ENCODE results near the gene RGS7. TPM values are rescaled to one million over a fixed set of nuclear protein-coding genes. Genes with fewer than 3 reads are reported as not detected.

RGS7 gene
- total and polyA plus RNA-seq, 2 of the 4 experiments (the other 2 are of a cell fraction) = 0.58 to 0.72 TPM

DNA sequence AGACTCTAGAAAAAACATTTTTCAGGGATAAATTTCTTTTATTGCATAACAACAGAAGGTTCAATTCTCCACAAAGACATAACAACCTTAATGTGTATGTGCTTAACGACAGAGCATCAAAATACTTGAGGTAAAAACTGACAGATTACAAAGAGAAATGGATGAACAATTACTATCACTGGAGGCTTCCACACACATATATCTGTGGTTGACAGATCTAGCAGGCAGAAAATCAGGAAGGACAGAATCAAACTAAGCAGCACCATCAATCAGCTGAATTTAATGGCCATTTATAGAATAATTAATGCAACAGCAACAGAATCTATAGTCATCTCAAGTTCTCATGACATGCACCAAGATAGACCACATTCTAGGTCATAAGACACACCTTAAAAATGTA, 439.0 kb downstream of the RGS7 start:
- Histone ChIP-seq H3K9me1 (ENCODE audit: insufficient read depth, low read length) (no peaks in the 10 kb centered on the region), H4K5ac (ENCODE audit: low read depth, low read length) (no peak overlapping the region), H3K4me3 (ENCODE audit: insufficient read depth, low read depth, low read length) (no peak overlapping the region), H2AFZ (replicated peaks; ENCODE audit: low read length, poor library complexity) (no peak overlapping the region), H3K18ac (ENCODE audit: low read depth, low read length) (no peak overlapping the region), H3K56ac (ENCODE audit: extremely low read depth, insufficient read depth, low read length) (no peak overlapping the region), H3K9me3 (ENCODE audit: control insufficient read depth, insufficient read depth, low read length) (no peaks in the 10 kb centered on the region), H3K27ac (ENCODE audit: insufficient read depth, low read length) (no peak overlapping the region), H4K20me1 (ENCODE audit: insufficient read depth, low read length) (no peaks in the 10 kb centered on the region), H3K4me2 (ENCODE audit: low read depth, low read length) (no peak overlapping the region), H3K23ac (ENCODE audit: low read depth, low read length) (no peak overlapping the region), H4K8ac (ENCODE audit: low read depth in 2 of 2, low read length in 2 of 2) (no peak overlapping the region), H3K9ac (ENCODE audit: low read depth, low read length) (no peak overlapping the region), H2BK20ac (ENCODE audit: low read depth, low read length) (no peak overlapping the region), H2AK9ac (replicated peaks; ENCODE audit: low read depth, low read length, poor library complexity) (no peak overlapping the region), H3K36me3 (ENCODE audit: control insufficient read depth, insufficient read depth, low read length) (no peaks in the 10 kb centered on the region), H2AK5ac (ENCODE audit: low read depth, low read length) (no peak overlapping the region), H3K4ac (ENCODE audit: low read depth, low read length) (no peak overlapping the region), H2BK120ac (ENCODE audit: low read depth, low read length) (no peak overlapping the region), H2BK5ac (ENCODE audit: low read depth, low read length, poor library complexity, severe bottlenecking) (no peak overlapping the region), H4K91ac (ENCODE audit: insufficient read depth, low read depth, low read length) (no peak overlapping the region), H2BK15ac (ENCODE audit: low read depth, low read length) (no peak overlapping the region), H3K4me1 (ENCODE audit: control insufficient read depth, insufficient read depth, low read length) (no peaks in the 10 kb centered on the region), H3K79me1 (ENCODE audit: low read depth in 1 of 2, low read length in 2 of 2) (no peaks in the 10 kb centered on the region), H3K27me3 (ENCODE audit: control insufficient read depth, insufficient read depth, low read length) (no peaks in the 10 kb centered on the region), H3K14ac (replicated peaks; ENCODE audit: low read depth, low read length) (no peak overlapping the region)
- ChIA-PET POLR2A (ENCODE audit: unreplicated experiment) (no interaction called here), CTCF (no interaction called here)
- no CpG with 5 or more reads among the region's 1 CpG for WGBS, 2 experiments (ENCODE audit: extremely low coverage in 2 of 2, insufficient read length in 1 of 2)
- no peak for ATAC-seq (ENCODE audit: low read depth)
- TF ChIP-seq, protein P1, sequence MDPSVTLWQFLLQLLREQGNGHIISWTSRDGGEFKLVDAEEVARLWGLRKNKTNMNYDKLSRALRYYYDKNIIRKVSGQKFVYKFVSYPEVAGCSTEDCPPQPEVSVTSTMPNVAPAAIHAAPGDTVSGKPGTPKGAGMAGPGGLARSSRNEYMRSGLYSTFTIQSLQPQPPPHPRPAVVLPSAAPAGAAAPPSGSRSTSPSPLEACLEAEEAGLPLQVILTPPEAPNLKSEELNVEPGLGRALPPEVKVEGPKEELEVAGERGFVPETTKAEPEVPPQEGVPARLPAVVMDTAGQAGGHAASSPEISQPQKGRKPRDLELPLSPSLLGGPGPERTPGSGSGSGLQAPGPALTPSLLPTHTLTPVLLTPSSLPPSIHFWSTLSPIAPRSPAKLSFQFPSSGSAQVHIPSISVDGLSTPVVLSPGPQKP (IDR thresholded peaks at IDR 0.05; ENCODE audit: borderline replicate concordance, low read depth, low read length) = no peak
- TF ChIP-seq USF2 (IDR thresholded peaks at IDR 0.05; ENCODE audit: low read depth, low read length) (no peak), NFE2L2 (IDR thresholded peaks at IDR 0.05; ENCODE audit: low read depth, low read length) (no peak)
- dilution Hi-C loops (cut with HindIII; ENCODE audit: low sequenced_read_pairs, unreplicated experiment) = no loop called here
- DNase-seq = no peak
- intact Hi-C loops (cut with micrococcal nuclease) = no loop called here
- no TSS peak for BruUV-seq (replicated peaks)
- in situ Hi-C loops (cut with MboI; ENCODE audit: low sequenced_read_pairs) = no loop called here

All from IMR-90 (cell line).